ENCODE measurements around the gene CD160. TPM values are rescaled to one million over a fixed set of nuclear protein-coding genes. Genes with fewer than 3 reads are reported as not detected.
A peak's percentile ranks its signal among the peaks of the same experiment; 100 is the strongest.
"Not testable (repeated sequence)": the region's sequence is repeated elsewhere in the genome, so short reads cannot be mapped to it uniquely, and the experiment has no call there.

The CD160 gene
- total RNA-seq, 2 experiments from 2014 or later: not detected

DNA sequence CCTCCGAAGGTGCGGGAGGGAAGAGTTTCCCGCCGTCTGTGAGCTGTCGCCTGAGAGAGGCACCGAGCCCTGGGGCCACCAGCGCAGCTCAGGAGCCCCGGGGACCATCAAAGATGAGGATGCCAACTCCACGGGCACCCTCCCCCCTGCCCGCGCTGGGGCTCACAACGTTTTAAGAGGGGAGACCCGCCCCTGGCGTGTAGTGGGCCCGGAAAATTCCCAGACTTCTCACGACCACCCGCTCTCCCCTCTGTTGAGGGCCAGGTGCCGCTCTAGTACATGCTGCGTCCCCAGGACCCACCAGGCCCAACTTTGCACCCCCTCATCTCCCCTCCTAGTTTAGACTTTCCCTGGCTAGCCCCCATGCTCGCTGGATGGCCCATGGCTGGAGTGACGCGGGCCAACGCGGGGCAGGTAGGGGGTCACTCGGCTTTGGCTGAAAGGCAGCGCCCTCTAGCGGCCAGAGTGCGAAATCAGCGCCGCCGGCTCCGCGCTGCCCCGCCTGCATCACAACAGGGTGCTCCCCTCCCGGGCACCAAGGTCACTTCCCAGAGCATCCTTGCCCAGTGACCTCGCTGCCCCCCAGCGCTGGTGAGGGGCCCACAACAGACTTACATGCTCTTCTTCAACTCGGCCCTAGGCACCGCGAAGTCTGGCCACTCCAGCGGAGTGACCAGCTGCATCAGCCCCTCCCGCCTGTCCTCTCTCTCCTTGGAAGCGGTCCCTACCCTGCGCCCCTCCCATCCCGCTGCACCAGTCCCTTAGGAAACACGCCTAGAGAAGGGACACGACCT is 1.8 kb downstream of the CD160 start:
- H3K4me1 Mint-ChIP-seq (ENCODE audit: low read depth): peaks cover 9% of the 10 kb centered on the region
- H3K27ac ChIP-seq (ENCODE audit: low read depth in 1 of 2, low read length in 2 of 2): no peak overlapping the region
- H3K27me3 ChIP-seq (ENCODE audit: control insufficient read depth in 1 of 2, insufficient read depth in 2 of 2, low read length in 2 of 2): peaks cover 3 to 7% of the 10 kb centered on the region in 2 experiments
- H3K36me3 ChIP-seq (ENCODE audit: insufficient read depth, low read length): no peaks in the 10 kb centered on the region
- no peak overlapping the region for H3K27ac Mint-ChIP-seq
- H3K4me3 Mint-ChIP-seq: peak overlapping the region; percentile 48
- H3K9me3 ChIP-seq (ENCODE audit: control insufficient read depth in 1 of 2, insufficient read depth in 1 of 2, low read length in 2 of 2): no peaks in the 10 kb centered on the region
- intact Hi-C loops (cut with DNase I, micrococcal nuclease): loop anchor here in 1 of 2 experiments (5.0 kb wide), 1 partner anchor 129 kb away; no protein-coding TSS in a partner anchor
- no peaks in the 10 kb centered on the region for H3K9me3 Mint-ChIP-seq
- peaks cover 14% of the 10 kb centered on the region for H3K4me1 ChIP-seq (ENCODE audit: insufficient read depth, low read length)
- DNase-seq (peak; percentile 37 to 80 (median 61)), ATAC-seq (ENCODE audit: poor library complexity) (peak; percentile 85)
- no peaks in the 10 kb centered on the region for H3K36me3 Mint-ChIP-seq (ENCODE audit: low read depth)
- ChIA-PET POLR2A (no interaction called here), CTCF (interaction anchor here (1.3 to 1.9 kb wide), 2 partner anchors 11 to 12 kb away, joined by 4 to 5 read pairs; no protein-coding TSS in a partner anchor)
- peak overlapping the region; percentile 35 for H3K4me3 ChIP-seq (ENCODE audit: low read length)
- TF ChIP-seq, protein P1, sequence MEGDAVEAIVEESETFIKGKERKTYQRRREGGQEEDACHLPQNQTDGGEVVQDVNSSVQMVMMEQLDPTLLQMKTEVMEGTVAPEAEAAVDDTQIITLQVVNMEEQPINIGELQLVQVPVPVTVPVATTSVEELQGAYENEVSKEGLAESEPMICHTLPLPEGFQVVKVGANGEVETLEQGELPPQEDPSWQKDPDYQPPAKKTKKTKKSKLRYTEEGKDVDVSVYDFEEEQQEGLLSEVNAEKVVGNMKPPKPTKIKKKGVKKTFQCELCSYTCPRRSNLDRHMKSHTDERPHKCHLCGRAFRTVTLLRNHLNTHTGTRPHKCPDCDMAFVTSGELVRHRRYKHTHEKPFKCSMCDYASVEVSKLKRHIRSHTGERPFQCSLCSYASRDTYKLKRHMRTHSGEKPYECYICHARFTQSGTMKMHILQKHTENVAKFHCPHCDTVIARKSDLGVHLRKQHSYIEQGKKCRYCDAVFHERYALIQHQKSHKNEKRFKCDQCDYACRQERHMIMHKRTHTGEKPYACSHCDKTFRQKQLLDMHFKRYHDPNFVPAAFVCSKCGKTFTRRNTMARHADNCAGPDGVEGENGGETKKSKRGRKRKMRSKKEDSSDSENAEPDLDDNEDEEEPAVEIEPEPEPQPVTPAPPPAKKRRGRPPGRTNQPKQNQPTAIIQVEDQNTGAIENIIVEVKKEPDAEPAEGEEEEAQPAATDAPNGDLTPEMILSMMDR (IDR thresholded peaks at IDR 0.05): peak; percentile 98
- peaks cover 29% of the 10 kb centered on the region for H3K27me3 Mint-ChIP-seq

DNA sequence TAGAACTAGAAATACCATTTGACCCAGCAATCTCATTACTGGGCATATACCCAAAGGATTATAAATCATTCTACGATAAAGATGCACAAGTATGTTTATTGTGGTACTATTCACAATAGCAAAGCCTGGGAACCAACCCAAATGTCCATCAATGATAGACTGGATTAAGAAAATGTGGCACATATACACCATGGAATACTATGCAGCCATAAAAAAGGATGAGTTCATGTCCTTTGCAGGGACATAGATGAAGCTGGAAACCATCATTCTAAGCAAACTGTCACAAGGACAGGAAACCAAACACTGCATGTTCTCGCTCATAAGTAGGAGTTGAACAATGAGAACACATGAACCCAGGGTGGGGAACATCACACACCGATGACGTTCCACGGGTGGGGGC is 6.9 kb downstream of the CD160 start:
- H3K4me1 Mint-ChIP-seq (ENCODE audit: low read depth); CTCF ChIA-PET; H3K27ac Mint-ChIP-seq; H3K4me3 Mint-ChIP-seq; ATAC-seq (ENCODE audit: poor library complexity); H3K27ac ChIP-seq (ENCODE audit: low read depth in 1 of 2, low read length in 2 of 2); intact Hi-C loops (cut with DNase I, micrococcal nuclease); H3K4me1 ChIP-seq (ENCODE audit: insufficient read depth, low read length); H3K9me3 ChIP-seq (ENCODE audit: control insufficient read depth in 1 of 2, insufficient read depth in 1 of 2, low read length in 2 of 2); POLR2A ChIA-PET; DNase-seq; H3K27me3 ChIP-seq (ENCODE audit: control insufficient read depth in 1 of 2, insufficient read depth in 2 of 2, low read length in 2 of 2); H3K36me3 ChIP-seq (ENCODE audit: insufficient read depth, low read length); H3K36me3 Mint-ChIP-seq (ENCODE audit: low read depth); H3K9me3 Mint-ChIP-seq; H3K4me3 ChIP-seq (ENCODE audit: low read length): not testable (repeated sequence)
- H3K27me3 Mint-ChIP-seq: peaks cover 16% of the 10 kb centered on the region

DNA sequence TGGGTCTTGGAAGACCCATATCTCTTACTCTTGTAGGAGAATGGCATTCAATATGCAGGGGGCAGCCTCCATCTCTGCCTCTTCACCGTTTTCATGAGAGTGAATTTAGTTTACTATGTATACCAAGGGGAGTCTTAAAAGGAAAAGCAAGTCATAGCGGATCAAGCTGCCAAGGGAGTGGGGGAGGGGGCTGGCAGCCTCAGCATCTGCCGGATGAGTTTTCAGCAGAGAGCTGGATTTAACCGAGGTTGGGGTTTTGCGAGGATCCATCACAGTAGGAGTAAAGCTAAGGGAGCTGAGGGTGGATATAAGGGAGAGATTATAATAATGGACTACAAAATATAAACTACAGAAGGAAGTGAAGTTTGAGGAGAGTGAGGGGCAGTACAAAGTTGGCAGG is 9.9 kb downstream of the CD160 start:
- DNase-seq: no peak
- Mint-ChIP-seq H3K27me3 (no peaks in the 10 kb centered on the region), H3K27ac (no peak overlapping the region), H3K4me1 (ENCODE audit: low read depth) (no peaks in the 10 kb centered on the region), H3K36me3 (ENCODE audit: low read depth) (no peaks in the 10 kb centered on the region), H3K9me3 (no peaks in the 10 kb centered on the region), H3K4me3 (no peak overlapping the region)
- Histone ChIP-seq H3K27ac (ENCODE audit: low read depth in 1 of 2, low read length in 2 of 2) (no peak overlapping the region), H3K9me3 (ENCODE audit: control insufficient read depth in 1 of 2, insufficient read depth in 1 of 2, low read length in 2 of 2) (no peaks in the 10 kb centered on the region), H3K36me3 (ENCODE audit: insufficient read depth, low read length) (no peaks in the 10 kb centered on the region), H3K27me3 (ENCODE audit: control insufficient read depth in 1 of 2, insufficient read depth in 2 of 2, low read length in 2 of 2) (no peaks in the 10 kb centered on the region), H3K4me1 (ENCODE audit: insufficient read depth, low read length) (no peaks in the 10 kb centered on the region), H3K4me3 (ENCODE audit: low read length) (no peak overlapping the region)
- ChIA-PET CTCF (no interaction called here), POLR2A (no interaction called here)
- intact Hi-C loops (cut with DNase I, micrococcal nuclease): no loop called here
- TF ChIP-seq, protein P1 (IDR thresholded peaks at IDR 0.05): no peak
- ATAC-seq (ENCODE audit: poor library complexity): no peak

All from CD4-positive, alpha-beta T cell (primary cell).